DND-41 (cell line): Measurements from ENCODE around the gene PFN1.
A peak's percentile ranks its signal among the peaks of the same experiment; 100 is the strongest.

Experiments used
- ATAC-seq: fragments of 200-7000 bp; cut with Tn5 transposase; 3 replicates; pipeline ENCODE4 v1.9.1; 2021; ENCODE audit warnings: low read depth; ENCODE audit not compliant: insufficient read depth
- DNase-seq: peaks from one replicate; pipeline ENCODE4 v3.0.0-alpha.2; 2020
- H2AFZ ChIP-seq: 2 replicates; pipeline ENCODE4 v1.6.0; 2012; ENCODE audit warnings: low read depth, low read length
- H3K27ac ChIP-seq: 2 replicates; pipeline ENCODE4 v1.5.1; 2012; ENCODE audit warnings: low read length, inconsistent platforms
- H3K27me3 ChIP-seq: fragments of 200-600 bp; sonication (generic); 2 replicates; pipeline ENCODE4 v1.6.0; 2012; ENCODE audit warnings: low read length, mild to moderate bottlenecking, inconsistent platforms; ENCODE audit not compliant: insufficient read depth, poor library complexity
- H3K36me3 ChIP-seq: 2 replicates; pipeline ENCODE4 v1.5.1; 2012; ENCODE audit warnings: low read length, inconsistent platforms; ENCODE audit not compliant: insufficient read depth
- H3K4me1 ChIP-seq: 2 replicates; pipeline ENCODE4 v1.5.1; 2012; ENCODE audit warnings: mild to moderate bottlenecking, low read length; ENCODE audit not compliant: insufficient read depth
- H3K4me2 ChIP-seq: 2 replicates; pipeline ENCODE4 v1.6.0; 2012; ENCODE audit warnings: mild to moderate bottlenecking, moderate library complexity, low read length, inconsistent platforms; ENCODE audit not compliant: insufficient read depth
- H3K4me3 ChIP-seq, 2 experiments: fragments of 200-600 bp in 1 of 2; shearing (Covaris generic) in 1 of 2; 2 replicates each; pipeline ENCODE4 v1.5.1; 2012 to 2016; ENCODE audit warnings: inconsistent platforms in 2 of 2, low read length in 2 of 2, mild to moderate bottlenecking in 2 of 2, low read depth in 1 of 2, moderate library complexity in 1 of 2
- H3K79me2 ChIP-seq: 2 replicates; pipeline ENCODE4 v1.6.0; 2012; ENCODE audit warnings: low read length, inconsistent platforms; ENCODE audit not compliant: insufficient read depth
- H3K9ac ChIP-seq: 2 replicates; pipeline ENCODE4 v1.6.0; 2012; ENCODE audit warnings: low read depth, mild to moderate bottlenecking, inconsistent platforms, low read length, moderate library complexity
- H3K9me3 ChIP-seq: 2 replicates; pipeline ENCODE4 v1.5.1; 2012; ENCODE audit warnings: low read length, moderate library complexity, mild to moderate bottlenecking, inconsistent platforms; ENCODE audit not compliant: insufficient read depth, severe bottlenecking
- H4K20me1 ChIP-seq: 2 replicates; pipeline ENCODE4 v1.6.0; 2012; ENCODE audit warnings: low read length; ENCODE audit not compliant: insufficient read depth
- EZH2 ChIP-seq: IDR thresholded peaks from 3 replicates; pipeline ENCODE4 v1.6.1; 2012; ENCODE audit warnings: borderline replicate concordance, low read depth, mild to moderate bottlenecking, moderate library complexity, low read length, inconsistent platforms; ENCODE audit not compliant: severe bottlenecking
- TF ChIP-seq, protein P1 (sequence below): IDR thresholded peaks from 2 replicates; pipeline ENCODE4 v1.5.1; 2012; ENCODE audit warnings: borderline replicate concordance, low read length, moderate library complexity, mild to moderate bottlenecking; ENCODE audit not compliant: poor library complexity, severe bottlenecking; ENCODE audit errors: extremely low read depth

The PFN1 gene

DNA sequence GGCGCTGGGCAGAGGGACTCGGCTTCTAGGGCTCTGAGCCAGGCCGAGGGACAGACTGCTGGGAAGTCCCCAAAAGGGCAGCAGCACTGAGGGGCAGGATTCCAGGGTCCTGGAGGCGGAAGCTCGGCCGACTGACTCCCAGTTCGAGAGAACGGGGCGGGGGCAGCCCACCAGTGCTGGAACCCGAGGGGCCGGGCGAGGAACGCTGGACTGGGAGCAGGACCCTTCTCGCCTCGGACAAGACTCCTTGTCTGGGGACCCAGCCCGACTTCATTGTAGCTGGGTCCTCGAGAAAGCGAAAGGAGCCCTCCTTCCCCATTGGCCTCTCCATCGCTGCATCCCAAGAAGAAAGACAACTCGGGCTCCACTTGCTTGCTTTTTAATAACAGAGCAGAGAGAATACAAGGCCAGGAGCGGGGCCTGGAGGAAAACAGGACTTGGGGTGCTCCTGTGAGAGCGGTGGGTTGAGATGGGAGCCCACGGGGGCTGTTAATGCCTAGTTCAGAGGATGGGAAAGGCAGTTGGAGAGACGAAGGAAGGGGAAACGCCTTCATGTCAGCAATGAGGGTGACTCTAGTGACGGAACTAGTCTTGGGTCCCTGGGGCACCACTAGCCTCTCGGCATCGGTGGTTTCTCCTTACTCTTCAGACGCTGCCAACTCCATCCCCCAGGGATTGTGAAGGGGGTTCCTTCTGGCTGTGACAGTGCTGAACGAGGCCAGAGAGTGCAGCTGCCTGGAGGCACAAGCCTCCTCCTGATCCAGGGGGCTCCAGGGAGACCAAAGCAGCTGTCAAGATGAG is 39.6 kb upstream of the PFN1 start:
- H3K9ac ChIP-seq = peak overlapping the region; percentile 95
- H3K27me3 ChIP-seq = no peaks in the 10 kb centered on the region
- ATAC-seq (peak; percentile 9; the same call in 2 of the 3 replicates), DNase-seq (peak; percentile 37)
- no peaks in the 10 kb centered on the region for H4K20me1 ChIP-seq
- H3K79me2 ChIP-seq = peaks cover 34% of the 10 kb centered on the region
- H3K9me3 ChIP-seq = no peaks in the 10 kb centered on the region
- peak overlapping the region; percentile 92 for H3K4me2 ChIP-seq
- H3K4me1 ChIP-seq = peaks cover 40% of the 10 kb centered on the region
- H3K27ac ChIP-seq = peak overlapping the region; percentile 75
- peaks cover 9% of the 10 kb centered on the region for H3K36me3 ChIP-seq
- no peak for TF ChIP-seq EZH2
- TF ChIP-seq, protein P1, sequence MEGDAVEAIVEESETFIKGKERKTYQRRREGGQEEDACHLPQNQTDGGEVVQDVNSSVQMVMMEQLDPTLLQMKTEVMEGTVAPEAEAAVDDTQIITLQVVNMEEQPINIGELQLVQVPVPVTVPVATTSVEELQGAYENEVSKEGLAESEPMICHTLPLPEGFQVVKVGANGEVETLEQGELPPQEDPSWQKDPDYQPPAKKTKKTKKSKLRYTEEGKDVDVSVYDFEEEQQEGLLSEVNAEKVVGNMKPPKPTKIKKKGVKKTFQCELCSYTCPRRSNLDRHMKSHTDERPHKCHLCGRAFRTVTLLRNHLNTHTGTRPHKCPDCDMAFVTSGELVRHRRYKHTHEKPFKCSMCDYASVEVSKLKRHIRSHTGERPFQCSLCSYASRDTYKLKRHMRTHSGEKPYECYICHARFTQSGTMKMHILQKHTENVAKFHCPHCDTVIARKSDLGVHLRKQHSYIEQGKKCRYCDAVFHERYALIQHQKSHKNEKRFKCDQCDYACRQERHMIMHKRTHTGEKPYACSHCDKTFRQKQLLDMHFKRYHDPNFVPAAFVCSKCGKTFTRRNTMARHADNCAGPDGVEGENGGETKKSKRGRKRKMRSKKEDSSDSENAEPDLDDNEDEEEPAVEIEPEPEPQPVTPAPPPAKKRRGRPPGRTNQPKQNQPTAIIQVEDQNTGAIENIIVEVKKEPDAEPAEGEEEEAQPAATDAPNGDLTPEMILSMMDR = no peak
- H3K4me3 ChIP-seq = peak overlapping the region; percentile 89
- peak overlapping the region; percentile 90 for H2AFZ ChIP-seq

DNA sequence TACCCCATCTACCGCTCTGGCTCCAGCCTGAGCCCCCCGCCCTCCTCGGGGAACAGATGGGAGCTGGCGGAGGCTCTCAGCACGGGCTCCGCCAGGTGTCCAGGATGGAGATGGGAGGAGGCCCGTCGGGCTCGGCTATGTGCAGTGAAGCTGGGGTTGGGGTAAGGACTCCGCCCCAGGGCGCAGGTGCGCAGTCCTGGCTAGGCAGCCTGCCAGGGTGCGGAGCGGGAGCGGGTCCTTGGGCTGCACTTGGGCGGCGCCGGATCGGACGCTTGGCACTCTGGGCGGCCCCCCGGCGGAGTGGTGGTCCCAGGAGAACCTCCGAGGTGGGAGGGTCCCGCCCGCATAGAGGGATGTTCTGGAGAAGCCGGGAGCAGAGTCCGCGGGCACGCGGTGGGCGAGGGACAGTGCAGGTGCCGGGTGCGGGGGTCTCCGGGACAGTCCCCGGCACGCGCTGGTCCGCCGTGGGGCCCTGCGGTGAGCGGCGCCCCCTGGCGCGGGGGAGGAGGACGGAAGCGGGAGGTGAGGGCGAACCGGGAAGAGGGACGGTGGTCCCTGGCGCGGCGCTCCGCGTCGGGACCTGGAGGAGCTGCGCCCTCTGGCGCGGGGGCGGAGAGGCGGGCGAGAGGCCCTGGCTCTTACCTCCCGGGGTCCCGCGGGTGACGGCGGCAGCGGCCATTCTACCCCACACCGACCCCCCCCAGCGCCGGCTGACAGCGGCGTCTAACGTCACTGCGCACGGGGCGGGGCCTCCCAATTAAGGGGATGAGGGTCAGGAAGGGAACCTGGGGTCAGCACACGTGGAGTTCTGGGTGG is 38.8 kb upstream of the PFN1 start, which contains the start of gene CAMTA2:
TSS of gene CAMTA2 (minus strand) at position 725 of the 816 bp plus-strand sequence. CDS start 1,453 bp downstream, outside the sequence.
- H3K4me3 ChIP-seq = peak within 1 kb of the TSS; percentile 89
- peak; percentile 91 for DNase-seq
- peaks cover 34% of the 10 kb centered on the region for H3K79me2 ChIP-seq
- H3K4me2 ChIP-seq = peak within 1 kb of the TSS; percentile 92
- H3K27me3 ChIP-seq = no peaks in the 10 kb centered on the region
- H3K27ac ChIP-seq = peak within 1 kb of the TSS; percentile 75
- H3K9me3 ChIP-seq = no peaks in the 10 kb centered on the region
- no peak for TF ChIP-seq EZH2
- TF ChIP-seq, protein P1 = peak; percentile 90
- no peaks in the 10 kb centered on the region for H4K20me1 ChIP-seq
- H3K4me1 ChIP-seq = peaks cover 40% of the 10 kb centered on the region
- peak; percentile 84 for ATAC-seq
- H3K9ac ChIP-seq = peak within 1 kb of the TSS; percentile 95
- peaks cover 17% of the 10 kb centered on the region for H3K36me3 ChIP-seq
- H2AFZ ChIP-seq = peak within 1 kb of the TSS; percentile 90

DNA sequence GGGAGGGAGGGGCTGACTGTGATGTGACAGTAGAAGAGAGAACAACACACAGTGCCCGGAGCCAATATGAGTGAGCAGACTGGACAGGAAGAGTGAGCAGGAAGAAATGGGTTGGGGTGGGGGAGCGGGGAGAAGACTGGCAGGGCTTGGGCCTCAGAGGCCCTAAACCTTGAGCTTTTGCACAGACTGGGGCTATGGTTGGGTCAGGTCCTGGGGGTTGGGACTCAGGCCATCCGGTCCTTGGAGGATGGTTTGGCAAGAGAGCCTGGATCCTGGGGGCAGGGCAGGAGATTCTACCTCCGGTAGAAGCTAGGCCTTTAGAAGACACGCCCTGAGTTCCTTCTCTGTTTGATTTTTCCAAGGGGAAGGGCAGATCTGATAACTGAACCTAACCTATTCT is 38.1 kb upstream of the PFN1 start:
- Histone ChIP-seq H3K4me1 (peaks cover 40% of the 10 kb centered on the region), H3K27me3 (no peaks in the 10 kb centered on the region), H3K36me3 (peaks cover 23% of the 10 kb centered on the region), H3K9me3 (no peaks in the 10 kb centered on the region), H3K27ac (peak overlapping the region; percentile 75), H4K20me1 (no peaks in the 10 kb centered on the region), H2AFZ (peak overlapping the region; percentile 90; the same call in 1 of the 2 replicates), H3K9ac (peak overlapping the region; percentile 95), H3K4me2 (peak overlapping the region; percentile 92), H3K79me2 (peaks cover 34% of the 10 kb centered on the region), H3K4me3 (peak overlapping the region; percentile 89)
- peak; percentile 43 for DNase-seq
- no peak for TF ChIP-seq EZH2
- TF ChIP-seq, protein P1 = no peak
- no peak for ATAC-seq
